Testis (tissue), 2 donors: ENCODE data around the gene ARPIN.

Experiments used
- CTCF ChIP-seq, 3 experiments: fragments of 450-650 bp in 2 of 3; fragments of 200-600 bp in 1 of 3; sonication (generic) in 1 of 3; IDR thresholded peaks; one replicate each; pipeline ENCODE4 v1.5.1; 2016 to 2019; ENCODE audit warnings: antibody characterized with exemption in 3 of 3, mild to moderate bottlenecking in 2 of 3, moderate library complexity in 1 of 3
- POLR2A ChIP-seq: fragments of 450-650 bp; IDR thresholded peaks from one replicate; pipeline ENCODE4 v1.6.1; 2017; ENCODE audit warnings: antibody characterized with exemption, mild to moderate bottlenecking, moderate library complexity

GRCh38 chr15:89908226-89908625 is 4.5 kb downstream of the ARPIN start:
- no peak for TF ChIP-seq POLR2A
- TF ChIP-seq CTCF (IDR thresholded peaks at IDR 0.05), result no peak
